Daoy (cell line): ENCODE data around the gene ACTRT3. TPM values are rescaled to one million over a fixed set of nuclear protein-coding genes. Genes with fewer than 3 reads are reported as not detected.

Experiments
- DNase-seq: peaks from one replicate; pipeline ENCODE4 v3.0.0-alpha.2; 2015; ENCODE audit warnings: low read depth
- total RNA-seq: library from RNA; depleted of rRNA; stranded (reverse); fragments of >200 nt; shearing (Covaris generic); gene quantifications from 2 replicates; pipeline ENCODE4 v1.2.3, GENCODE V29; 2014; rRNA removed

ACTRT3 gene
- total RNA-seq, result not detected in 2 replicates

GRCh38 chr3:169769287-169770181 lies at the start of gene ACTRT3:
Gene ACTRT3 (minus strand): TSS chr3:169769561. CDS start chr3:169769520, 41 bp downstream.
- no peak for DNase-seq

- DNase-seq, result no peak
Observed at GRCh38 chr3:169818316-169818715, 49.0 kb upstream of the ACTRT3 start.

DNA sequence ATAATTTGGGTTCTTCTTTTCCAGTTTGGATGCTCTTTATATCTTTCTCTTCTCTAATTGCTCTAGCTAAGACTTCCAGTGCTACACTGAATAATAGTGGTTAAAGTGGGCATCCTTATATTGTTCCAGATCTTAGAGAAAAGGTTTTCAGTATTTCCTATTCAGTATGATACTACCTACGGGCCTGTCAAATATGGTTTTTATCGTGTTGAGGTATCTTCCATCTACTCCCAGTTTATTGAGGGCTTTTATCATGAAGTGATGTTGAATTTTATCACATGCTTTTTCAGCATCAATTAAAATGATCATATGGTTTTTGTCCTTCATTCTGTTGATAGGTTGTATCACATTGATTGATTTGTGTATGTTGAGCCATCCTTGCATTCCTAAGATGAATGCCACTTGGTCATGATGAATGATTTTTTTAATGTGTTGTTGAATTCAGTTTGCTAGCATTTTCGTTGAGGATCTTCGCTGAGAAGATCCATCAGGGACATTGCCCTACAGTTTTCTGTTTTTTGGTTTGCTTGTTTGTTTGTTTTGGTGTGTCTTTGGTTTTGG lies 46.3 kb upstream of the ACTRT3 start:
- DNase-seq, result no peak

- DNase-seq, result peak; percentile 82
Observed at GRCh38 chr3:169813757-169814517, 44.6 kb upstream of the ACTRT3 start.

- DNase-seq, result no peak
Observed at GRCh38 chr3:169813278-169813677, 43.9 kb upstream of the ACTRT3 start.

GRCh38 chr3:169812332-169813235 lies 43.2 kb upstream of the ACTRT3 start, which contains the start of the genes LRRC34 and LRRIQ4:
Gene LRRC34 (minus strand): TSS chr3:169812904. CDS start chr3:169812548, 356 bp downstream.
Gene LRRIQ4 (plus strand): TSS chr3:169812870. CDS start chr3:169821922, 9,052 bp downstream.
- DNase-seq, result peak; percentile 91

DNA sequence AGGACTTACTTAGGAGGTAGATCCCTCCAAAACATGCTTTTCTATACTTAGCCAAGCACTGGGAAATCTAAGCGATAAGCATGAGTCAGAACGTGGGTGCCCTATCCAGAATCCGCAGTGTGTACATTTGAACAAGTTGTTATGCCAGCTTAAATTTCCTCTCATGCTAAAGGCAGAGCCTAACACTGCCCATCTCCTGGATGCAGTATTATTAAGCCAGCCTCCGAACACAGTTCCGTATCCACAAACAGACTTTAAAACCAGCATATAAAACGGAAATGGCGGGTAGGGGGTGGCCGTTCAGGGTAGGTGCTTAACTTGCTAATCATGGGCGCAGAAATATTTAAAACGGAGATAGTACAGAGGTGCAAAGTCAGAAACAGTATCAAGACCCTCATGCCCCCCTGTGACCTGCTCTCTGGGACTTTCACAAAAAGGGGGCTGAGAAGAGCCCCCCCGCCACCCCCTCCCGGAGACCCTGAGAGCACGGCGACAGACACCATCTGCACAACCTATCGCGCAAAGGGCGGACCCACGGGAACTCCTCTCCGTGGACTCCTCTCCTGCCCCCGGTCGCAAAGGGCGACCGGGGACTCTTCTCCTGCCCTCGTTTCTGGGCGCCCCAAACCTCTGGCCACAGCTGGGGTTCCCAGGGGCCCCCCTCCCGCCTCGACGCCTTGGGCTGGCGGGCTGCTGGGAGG lies 42.4 kb upstream of the ACTRT3 start:
- peak; percentile 78 for DNase-seq

DNA sequence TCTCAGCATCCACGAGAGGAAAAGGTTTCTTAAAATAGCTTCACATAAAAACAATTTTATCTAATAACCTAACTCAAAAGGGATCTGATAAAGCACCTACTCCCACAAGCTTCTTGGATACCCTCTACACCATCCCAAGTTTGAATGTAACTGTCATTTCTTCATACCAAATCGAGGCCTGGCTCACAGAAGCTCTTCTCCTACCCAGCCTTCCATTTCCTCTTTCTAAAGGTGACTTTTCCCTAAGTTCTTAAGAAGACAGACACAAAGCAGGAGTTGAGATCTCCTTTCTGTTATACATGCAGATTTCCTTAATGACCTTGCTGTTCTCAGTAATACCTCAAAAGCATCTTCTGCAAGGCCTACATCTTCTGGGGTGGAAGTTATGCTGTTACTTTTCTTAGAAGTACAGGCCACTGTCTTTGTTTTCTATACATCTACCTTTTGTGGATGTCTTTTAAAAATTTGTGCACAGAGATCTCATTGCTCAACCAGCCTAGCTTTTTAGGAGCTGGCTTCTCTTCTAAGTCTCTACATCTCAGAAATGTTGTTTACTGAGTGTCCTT lies 40.0 kb upstream of the ACTRT3 start:
- no peak for DNase-seq

DNA sequence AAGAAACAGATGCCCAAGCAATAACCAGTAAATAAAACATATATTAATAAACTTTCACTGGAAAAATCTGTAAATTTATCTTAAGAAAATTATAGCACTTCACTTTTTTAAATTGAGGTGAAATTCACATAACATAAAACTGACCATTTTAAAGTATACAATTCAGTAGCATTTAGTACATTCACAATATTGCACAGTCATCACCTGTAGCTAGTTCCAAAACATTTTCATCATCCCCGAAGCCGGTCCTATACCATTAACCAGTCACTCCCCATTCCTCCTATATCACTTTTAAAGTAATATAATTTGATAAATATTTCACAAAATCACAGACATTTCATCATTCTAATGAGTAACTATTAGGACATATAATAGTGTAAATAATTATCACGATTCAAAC lies 35.3 kb upstream of the ACTRT3 start:
- no peak for DNase-seq

- no peak for DNase-seq
Observed at GRCh38 chr3:169792359-169792758, 23.0 kb upstream of the ACTRT3 start.

GRCh38 chr3:169790687-169791429 lies 21.5 kb upstream of the ACTRT3 start:
- DNase-seq, result peak; percentile 3

DNA sequence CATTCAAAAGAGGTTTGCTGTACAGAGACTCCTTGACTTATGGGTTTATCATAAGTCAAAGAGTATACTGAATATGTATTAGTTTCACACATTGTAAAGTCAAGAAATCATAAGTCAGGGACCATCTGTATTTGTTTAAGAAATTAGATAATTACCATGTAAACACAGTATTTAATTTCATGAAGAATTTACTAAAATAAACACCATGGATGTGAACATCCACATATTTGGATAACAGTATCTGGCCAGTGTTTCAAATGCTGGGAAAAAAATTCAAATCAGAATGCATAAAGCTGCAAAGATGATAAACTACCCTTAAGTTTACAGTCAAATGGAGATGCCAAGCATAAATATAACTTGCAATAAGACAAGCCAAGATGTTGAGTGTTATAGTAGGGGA lies 20.9 kb upstream of the ACTRT3 start:
- no peak for DNase-seq

- no peak for DNase-seq
Observed at GRCh38 chr3:169787791-169788190, 18.4 kb upstream of the ACTRT3 start.

- DNase-seq, result no peak
Observed at GRCh38 chr3:169787120-169787519, 17.8 kb upstream of the ACTRT3 start.

GRCh38 chr3:169781209-169781855 lies 12.0 kb upstream of the ACTRT3 start:
- DNase-seq, result no peak

DNA sequence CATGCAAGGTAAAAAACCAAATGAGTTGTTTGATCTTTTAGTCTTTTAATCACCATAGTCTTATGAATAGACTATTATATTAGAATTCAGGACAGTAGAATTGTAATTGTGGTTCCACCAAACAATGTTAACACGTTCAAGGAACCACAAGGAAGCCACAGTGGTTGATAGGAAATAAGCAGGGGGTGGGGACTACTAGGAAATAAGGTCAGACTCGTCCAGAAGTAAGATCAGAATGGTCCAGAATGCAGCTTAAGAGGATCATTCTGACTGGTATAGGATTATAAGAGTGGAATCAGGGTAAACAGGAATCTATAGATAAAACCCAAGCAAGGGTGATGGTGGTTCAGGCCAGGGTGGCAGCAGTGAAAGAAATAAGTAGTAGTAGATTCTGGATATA lies 11.4 kb upstream of the ACTRT3 start:
- DNase-seq, result no peak

DNA sequence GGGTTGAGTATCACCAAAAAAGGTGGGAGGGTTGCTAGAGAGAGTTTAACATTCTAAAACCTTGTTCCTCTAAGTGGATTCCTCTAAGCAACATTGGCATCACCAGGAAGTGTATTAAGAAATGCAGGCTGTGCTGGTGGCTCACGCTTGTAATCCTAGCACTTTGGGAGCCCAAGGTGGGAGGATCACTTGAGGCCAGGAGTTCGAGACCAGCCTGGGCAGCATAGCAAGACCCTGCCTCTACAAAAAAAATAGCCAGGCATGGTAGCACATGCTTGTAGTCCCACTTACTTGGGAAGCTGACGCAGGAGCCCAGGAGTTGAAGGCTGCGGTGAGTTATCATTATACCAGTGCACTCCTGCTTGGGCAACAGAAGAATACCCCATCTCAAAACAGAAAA lies 8.5 kb upstream of the ACTRT3 start:
- no peak for DNase-seq

DNA sequence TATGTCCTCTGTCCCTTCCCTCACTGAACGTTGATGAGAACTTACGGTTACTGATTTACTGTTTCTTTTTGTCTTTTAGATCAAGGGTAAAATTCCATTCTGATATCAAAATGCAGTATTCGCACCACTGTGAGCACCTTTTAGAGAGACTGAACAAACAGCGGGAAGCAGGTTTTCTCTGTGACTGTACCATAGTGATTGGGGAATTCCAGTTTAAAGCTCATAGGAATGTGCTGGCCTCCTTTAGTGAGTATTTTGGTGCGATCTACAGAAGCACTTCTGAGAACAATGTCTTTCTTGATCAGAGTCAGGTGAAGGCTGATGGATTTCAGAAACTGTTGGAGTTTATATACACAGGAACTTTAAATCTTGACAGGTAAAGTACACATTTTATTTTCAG lies 4.8 kb upstream of the ACTRT3 start:
- DNase-seq, result no peak
